Upper lobe of right lung (tissue), 1 donor: ENCODE results near the gene ZNF805. TPM values are rescaled to one million over a fixed set of nuclear protein-coding genes. Genes with fewer than 3 reads are reported as not detected.

Source experiments
- ATAC-seq: fragments of 200-7000 bp; cut with Tn5 transposase; one replicate; pipeline ENCODE4 v1.9.1; 2020; ENCODE audit warnings: mild to moderate bottlenecking, moderate library complexity
- DNase-seq: peaks from one replicate; pipeline ENCODE4 v3.0.0-alpha.2; 2020
- H3K27ac ChIP-seq: fragments of 200-600 bp; one replicate; pipeline ENCODE4 v1.8.0; 2022
- H3K27me3 ChIP-seq: fragments of 200-600 bp; one replicate; pipeline ENCODE4 v1.8.0; 2022; ENCODE audit warnings: mild to moderate bottlenecking
- H3K36me3 ChIP-seq: fragments of 200-600 bp; one replicate; pipeline ENCODE4 v1.8.0; 2022
- H3K4me1 ChIP-seq: fragments of 200-600 bp; one replicate; pipeline ENCODE4 v1.8.0; 2022
- H3K4me3 ChIP-seq: fragments of 200-600 bp; one replicate; pipeline ENCODE4 v1.8.0; 2022; ENCODE audit warnings: mild to moderate bottlenecking
- H3K9me3 ChIP-seq: fragments of 200-600 bp; one replicate; pipeline ENCODE4 v1.8.0; 2022
- intact Hi-C: fragments of 100-400 bp; cut with DNase I; formaldehyde crosslinking; loops from one replicate; pipeline ENCODE4 v1.11.0; 2022
- total RNA-seq: library from RNA; stranded (reverse); fragmentation: NEBNext Ultra II Directional; extraction: Animal tissue kit (Norgen Biotek cat#: 25700); gene quantifications from one replicate; pipeline ENCODE4 v1.2.1, GENCODE V29; 2021
- TF ChIP-seq, protein P1 (sequence below): fragments of 200-600 bp; IDR thresholded peaks from one replicate; pipeline ENCODE4 v1.8.0; 2022; ENCODE audit warnings: antibody characterized with exemption
- donor health status: DM: no; HTN: yes; CAD: no; lungs with severe emphysema.

The ZNF805 gene
- total RNA-seq, 1 donor from 2014 or later: 14.6 TPM

GRCh38 chr19:57202160-57202559 is 38.3 kb upstream of the ZNF805 start:
- Histone ChIP-seq H3K9me3 (no peaks in the 10 kb centered on the region), H3K4me3 (no peak overlapping the region), H3K27me3 (no peaks in the 10 kb centered on the region), H3K4me1 (no peaks in the 10 kb centered on the region), H3K27ac (no peak overlapping the region), H3K36me3 (peaks cover 44% of the 10 kb centered on the region)
- DNase-seq: no peak
- intact Hi-C loops: no loop called here
- TF ChIP-seq, protein P1, sequence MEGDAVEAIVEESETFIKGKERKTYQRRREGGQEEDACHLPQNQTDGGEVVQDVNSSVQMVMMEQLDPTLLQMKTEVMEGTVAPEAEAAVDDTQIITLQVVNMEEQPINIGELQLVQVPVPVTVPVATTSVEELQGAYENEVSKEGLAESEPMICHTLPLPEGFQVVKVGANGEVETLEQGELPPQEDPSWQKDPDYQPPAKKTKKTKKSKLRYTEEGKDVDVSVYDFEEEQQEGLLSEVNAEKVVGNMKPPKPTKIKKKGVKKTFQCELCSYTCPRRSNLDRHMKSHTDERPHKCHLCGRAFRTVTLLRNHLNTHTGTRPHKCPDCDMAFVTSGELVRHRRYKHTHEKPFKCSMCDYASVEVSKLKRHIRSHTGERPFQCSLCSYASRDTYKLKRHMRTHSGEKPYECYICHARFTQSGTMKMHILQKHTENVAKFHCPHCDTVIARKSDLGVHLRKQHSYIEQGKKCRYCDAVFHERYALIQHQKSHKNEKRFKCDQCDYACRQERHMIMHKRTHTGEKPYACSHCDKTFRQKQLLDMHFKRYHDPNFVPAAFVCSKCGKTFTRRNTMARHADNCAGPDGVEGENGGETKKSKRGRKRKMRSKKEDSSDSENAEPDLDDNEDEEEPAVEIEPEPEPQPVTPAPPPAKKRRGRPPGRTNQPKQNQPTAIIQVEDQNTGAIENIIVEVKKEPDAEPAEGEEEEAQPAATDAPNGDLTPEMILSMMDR: no peak
- ATAC-seq: no peak

DNA sequence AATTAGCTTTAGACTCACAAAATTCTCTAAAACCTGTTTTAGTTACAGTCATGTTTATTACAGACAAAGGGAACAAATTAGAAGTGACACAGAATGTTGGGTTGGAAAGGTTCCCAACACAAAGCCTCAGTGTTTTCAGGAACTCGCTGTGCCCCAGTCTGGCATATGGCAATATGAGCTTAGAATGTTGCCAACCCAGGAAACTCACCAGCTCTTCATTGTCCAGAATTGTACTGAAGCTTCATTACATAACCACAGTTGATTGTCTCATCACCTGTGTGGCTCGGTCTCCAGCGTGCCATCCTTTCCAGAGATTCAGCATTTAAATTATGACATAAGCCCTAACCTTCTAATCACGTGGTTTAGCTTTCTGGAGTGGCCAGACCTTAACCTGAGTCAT is 30.1 kb upstream of the ZNF805 start:
- no peaks in the 10 kb centered on the region for H3K4me1 ChIP-seq
- H3K4me3 ChIP-seq: no peak overlapping the region
- DNase-seq (no peak), ATAC-seq (no peak)
- intact Hi-C loops: no loop called here
- no peak overlapping the region for H3K27ac ChIP-seq
- TF ChIP-seq, protein P1: no peak
- H3K9me3 ChIP-seq: no peaks in the 10 kb centered on the region
- H3K27me3 ChIP-seq: no peaks in the 10 kb centered on the region
- H3K36me3 ChIP-seq: peaks cover 66% of the 10 kb centered on the region

- Histone ChIP-seq H3K9me3 (no peaks in the 10 kb centered on the region), H3K27ac (no peak overlapping the region), H3K36me3 (peaks cover 57% of the 10 kb centered on the region), H3K27me3 (no peaks in the 10 kb centered on the region), H3K4me3 (no peak overlapping the region), H3K4me1 (no peaks in the 10 kb centered on the region)
- DNase-seq (no peak), ATAC-seq (no peak)
- TF ChIP-seq, protein P1: no peak
- intact Hi-C loops: no loop called here
Observed at GRCh38 chr19:57212109-57212508, 28.3 kb upstream of the ZNF805 start.

- TF ChIP-seq, protein P1: no peak
- Histone ChIP-seq H3K9me3 (no peaks in the 10 kb centered on the region), H3K27ac (no peak overlapping the region), H3K36me3 (no peaks in the 10 kb centered on the region), H3K4me3 (no peak overlapping the region), H3K4me1 (no peaks in the 10 kb centered on the region), H3K27me3 (no peaks in the 10 kb centered on the region)
- no peak for ATAC-seq
- intact Hi-C loops: no loop called here
- DNase-seq: no peak
Observed at GRCh38 chr19:57227502-57227901, 12.9 kb upstream of the ZNF805 start.

GRCh38 chr19:57231686-57232085 is 8.7 kb upstream of the ZNF805 start:
- H3K4me1 ChIP-seq: no peaks in the 10 kb centered on the region
- no peaks in the 10 kb centered on the region for H3K36me3 ChIP-seq
- intact Hi-C loops: no loop called here

DNA sequence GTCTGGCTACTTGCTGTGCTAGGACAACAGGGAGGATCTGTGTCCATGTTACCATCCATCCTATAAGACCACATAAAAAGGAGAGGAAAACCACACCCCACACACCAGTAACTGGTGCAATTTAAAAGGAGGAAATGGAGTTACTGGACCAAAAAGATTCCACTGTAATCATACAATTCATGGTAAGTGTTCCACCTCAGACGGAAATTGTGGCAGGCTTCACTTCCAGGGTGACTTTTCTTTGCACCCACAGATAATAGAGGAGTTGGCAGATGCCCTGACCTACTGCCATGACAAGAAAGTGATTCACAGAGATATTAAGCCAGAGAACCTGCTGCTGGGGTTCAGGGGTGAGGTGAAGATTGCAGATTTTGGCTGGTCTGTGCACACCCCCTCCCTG is 7.2 kb upstream of the ZNF805 start:
- no peak overlapping the region for H3K4me3 ChIP-seq
- intact Hi-C loops: no loop called here
- no peaks in the 10 kb centered on the region for H3K9me3 ChIP-seq
- no peaks in the 10 kb centered on the region for H3K27me3 ChIP-seq
- no peaks in the 10 kb centered on the region for H3K4me1 ChIP-seq
- ATAC-seq (no peak), DNase-seq (no peak)
- H3K36me3 ChIP-seq: no peaks in the 10 kb centered on the region
- TF ChIP-seq, protein P1: no peak
- H3K27ac ChIP-seq: no peak overlapping the region

More at GRCh38 chr19:57231686-57232085, 8.7 kb upstream of the ZNF805 start:
- Histone ChIP-seq H3K27ac (no peak overlapping the region), H3K4me3 (no peak overlapping the region), H3K9me3 (no peaks in the 10 kb centered on the region), H3K27me3 (no peaks in the 10 kb centered on the region)
- ATAC-seq: no peak
- TF ChIP-seq, protein P1: no peak
- no peak for DNase-seq
